Measurements from ENCODE around the gene ITK. TPM values are rescaled to one million over a fixed set of nuclear protein-coding genes. Genes with fewer than 3 reads are reported as not detected.

The ITK gene
- total RNA-seq, 1 donor from 2014 or later: 295 TPM

- intact Hi-C loops (cut with micrococcal nuclease): loop anchor here (2.0 kb wide), 1 partner anchor 15 kb away; no protein-coding TSS in a partner anchor
These were observed 21.2 kb downstream of the ITK start for GRCh38 chr5:157201857-157202256.

DNA sequence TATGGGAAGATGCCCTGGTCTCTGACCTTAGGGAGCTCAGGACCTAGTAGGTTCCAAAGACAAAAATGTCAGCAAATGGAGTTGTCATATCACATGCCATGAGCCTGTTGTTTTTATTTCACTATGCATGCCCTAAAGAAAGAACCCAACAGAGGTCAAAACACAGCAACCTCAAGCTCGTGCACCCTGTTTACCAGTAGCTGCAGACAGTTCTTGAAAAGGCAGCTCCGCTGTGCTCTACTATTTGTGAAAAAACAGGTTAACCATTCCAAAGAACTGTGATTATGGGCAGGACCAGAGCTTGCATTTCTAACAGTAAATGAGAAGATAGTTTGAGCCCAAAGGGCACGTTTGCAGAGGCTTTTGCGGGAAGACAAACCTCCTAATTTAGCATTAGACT, 22.8 kb downstream of the ITK start:
- intact Hi-C loops (cut with micrococcal nuclease): loop anchor here (1.0 to 2.0 kb wide), 2 partner anchors 9 to 13 kb away; no protein-coding TSS in a partner anchor

DNA sequence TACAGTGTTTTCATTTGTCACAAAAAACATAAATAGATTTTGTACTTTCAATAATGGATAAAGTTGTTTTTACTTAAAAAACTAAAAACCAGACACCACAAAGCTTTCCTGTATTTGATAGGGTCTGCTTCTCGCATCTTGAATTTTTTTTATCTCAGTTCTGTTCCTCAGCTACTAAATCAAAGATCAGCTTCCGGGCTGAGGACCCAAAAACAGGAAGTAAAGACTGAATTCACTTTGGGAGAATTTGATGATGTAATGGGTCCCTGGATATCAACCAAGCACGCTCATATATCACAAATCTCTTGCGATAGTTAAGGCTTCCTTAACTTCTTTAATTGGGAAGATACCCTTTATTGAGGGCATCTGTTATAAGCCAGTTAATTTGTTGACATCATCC, 24.1 kb downstream of the ITK start:
- intact Hi-C loops (cut with micrococcal nuclease): no loop called here

- intact Hi-C loops (cut with micrococcal nuclease): no loop called here
These were observed 25.1 kb downstream of the ITK start for GRCh38 chr5:157205708-157206107.

- intact Hi-C loops (cut with micrococcal nuclease): loop anchor here (10.0 kb wide), 1 partner anchor 1596 kb away; no protein-coding TSS in a partner anchor
These were observed 30.0 kb downstream of the ITK start for GRCh38 chr5:157210652-157211051.

- intact Hi-C loops (cut with micrococcal nuclease): loop anchor here (10.0 kb wide), 1 partner anchor 1598 kb away; no protein-coding TSS in a partner anchor
These were observed 31.7 kb downstream of the ITK start for GRCh38 chr5:157212307-157212706.

GRCh38 chr5:157213527-157214243, 33.0 kb downstream of the ITK start:
- intact Hi-C loops (cut with micrococcal nuclease): loop anchor here (1.0 to 10.0 kb wide), 3 partner anchors 9 to 1599 kb away; no protein-coding TSS in a partner anchor

GRCh38 chr5:157214415-157214814, 33.8 kb downstream of the ITK start:
- intact Hi-C loops (cut with micrococcal nuclease): loop anchor here (1.0 to 10.0 kb wide), 3 partner anchors 8 to 1600 kb away; no protein-coding TSS in a partner anchor

DNA sequence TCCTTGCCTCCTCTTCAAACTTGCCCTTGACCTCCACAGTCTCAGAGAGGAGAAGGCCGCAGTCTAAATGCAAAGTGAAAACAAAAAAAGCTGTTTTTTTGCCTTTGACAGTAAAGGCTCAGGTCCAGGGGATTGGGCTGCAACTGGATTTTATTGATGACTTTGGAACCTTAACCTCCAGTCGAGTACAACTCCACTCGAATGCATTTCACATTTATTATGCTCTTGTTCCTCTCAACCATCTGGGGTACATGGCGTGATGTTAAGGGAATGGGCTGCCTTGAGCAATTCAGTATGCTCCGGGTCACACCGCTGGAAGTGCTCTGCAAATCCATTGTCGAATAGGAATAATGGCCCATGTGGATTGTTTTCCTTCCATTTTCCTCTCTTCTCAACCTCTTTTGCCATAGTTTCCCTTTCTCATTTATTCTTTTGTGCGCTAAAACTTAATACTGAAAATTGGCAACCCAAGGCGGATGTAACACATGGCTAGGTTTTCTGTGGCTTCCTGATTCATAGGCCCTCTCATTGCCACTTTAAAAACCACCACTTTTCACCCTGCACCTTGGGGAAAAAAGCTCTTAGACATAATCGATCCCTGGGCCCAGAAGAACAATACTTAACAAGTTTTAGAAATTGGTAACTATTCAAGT, 34.3 kb downstream of the ITK start:
- intact Hi-C loops (cut with micrococcal nuclease): loop anchor here (1.0 to 10.0 kb wide), 8 partner anchors 7 to 1600 kb away; partner anchors contain the start of gene CYFIP2

- intact Hi-C loops (cut with micrococcal nuclease): loop anchor here (1.0 to 10.0 kb wide), 8 partner anchors 13 to 1601 kb away; partner anchors contain the start of gene CYFIP2
These were observed 35.0 kb downstream of the ITK start for GRCh38 chr5:157215514-157216167.

DNA sequence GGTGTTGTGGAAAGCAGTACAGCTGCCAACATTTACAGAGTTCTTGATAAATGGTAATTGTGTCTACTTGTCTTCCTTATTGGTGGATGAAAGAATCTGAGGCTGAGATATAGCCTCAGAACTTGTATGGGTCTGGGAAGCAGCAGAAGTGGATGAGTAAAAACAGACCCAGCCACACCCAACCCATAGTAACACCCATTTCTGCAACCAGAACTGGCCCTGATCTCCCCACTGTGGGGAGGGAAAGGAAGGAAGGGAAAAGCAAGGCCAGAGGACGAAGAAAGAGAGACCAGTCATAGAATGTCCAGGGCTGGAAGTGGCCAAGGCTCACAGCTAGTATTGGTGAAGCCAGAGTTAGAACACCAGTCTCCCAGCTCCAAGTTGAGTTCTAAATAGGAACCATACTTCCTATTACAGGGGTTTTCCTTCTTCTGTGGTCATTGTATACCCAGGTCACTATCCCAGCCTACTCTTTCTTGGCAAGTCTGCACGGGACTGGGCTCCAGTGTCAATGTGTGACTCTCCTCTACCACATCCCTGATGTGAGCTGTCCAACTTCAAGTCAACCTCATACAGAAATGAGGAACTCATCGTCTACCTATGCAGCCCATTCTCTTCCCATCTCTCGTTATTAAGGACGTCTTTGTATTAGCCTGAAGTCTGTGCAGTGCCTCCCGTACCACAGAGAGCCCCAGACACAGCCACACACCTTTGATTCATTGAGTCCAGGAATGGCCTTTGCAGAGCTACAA, 35.9 kb downstream of the ITK start:
- intact Hi-C loops (cut with micrococcal nuclease): loop anchor here (2.0 to 10.0 kb wide), 3 partner anchors 14 to 1602 kb away; no protein-coding TSS in a partner anchor

DNA sequence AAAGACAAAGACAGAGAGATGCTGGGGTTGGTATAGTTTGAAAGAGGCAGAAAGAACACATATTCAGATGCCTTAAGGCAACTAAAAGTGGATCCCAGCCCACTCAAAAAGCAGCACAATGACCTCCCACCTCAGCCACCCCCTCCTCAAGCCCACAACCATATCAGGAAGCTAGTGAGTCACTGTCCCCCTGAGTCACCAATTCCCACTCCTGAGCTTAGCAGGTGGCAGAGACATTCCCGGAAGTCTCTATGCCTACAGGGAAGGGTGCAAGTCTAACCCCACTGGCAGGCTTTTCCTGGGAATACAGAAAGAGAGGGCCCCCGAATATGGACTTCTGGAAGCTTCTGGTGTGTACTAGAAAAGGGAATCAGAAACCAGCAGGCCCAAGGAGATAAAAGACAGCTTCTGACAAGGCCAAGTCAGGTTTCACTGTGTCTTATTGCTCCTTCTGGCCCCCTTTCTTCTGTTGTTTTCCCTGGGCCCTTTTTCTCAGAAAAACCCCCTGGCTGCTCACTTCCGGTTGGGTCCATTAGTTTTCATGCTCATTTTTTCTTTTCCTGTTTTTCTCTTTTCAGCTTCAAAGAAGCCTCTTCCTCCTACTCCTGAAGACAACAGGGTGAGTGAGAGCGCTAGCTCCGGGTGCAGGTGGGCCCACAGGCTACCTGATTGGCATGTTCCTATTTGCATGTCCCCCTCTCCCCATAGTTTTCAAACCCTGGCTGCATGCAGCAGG, 36.8 kb downstream of the ITK start:
- intact Hi-C loops (cut with micrococcal nuclease): loop anchor here (2.0 to 10.0 kb wide), 3 partner anchors 15 to 1603 kb away; no protein-coding TSS in a partner anchor

DNA sequence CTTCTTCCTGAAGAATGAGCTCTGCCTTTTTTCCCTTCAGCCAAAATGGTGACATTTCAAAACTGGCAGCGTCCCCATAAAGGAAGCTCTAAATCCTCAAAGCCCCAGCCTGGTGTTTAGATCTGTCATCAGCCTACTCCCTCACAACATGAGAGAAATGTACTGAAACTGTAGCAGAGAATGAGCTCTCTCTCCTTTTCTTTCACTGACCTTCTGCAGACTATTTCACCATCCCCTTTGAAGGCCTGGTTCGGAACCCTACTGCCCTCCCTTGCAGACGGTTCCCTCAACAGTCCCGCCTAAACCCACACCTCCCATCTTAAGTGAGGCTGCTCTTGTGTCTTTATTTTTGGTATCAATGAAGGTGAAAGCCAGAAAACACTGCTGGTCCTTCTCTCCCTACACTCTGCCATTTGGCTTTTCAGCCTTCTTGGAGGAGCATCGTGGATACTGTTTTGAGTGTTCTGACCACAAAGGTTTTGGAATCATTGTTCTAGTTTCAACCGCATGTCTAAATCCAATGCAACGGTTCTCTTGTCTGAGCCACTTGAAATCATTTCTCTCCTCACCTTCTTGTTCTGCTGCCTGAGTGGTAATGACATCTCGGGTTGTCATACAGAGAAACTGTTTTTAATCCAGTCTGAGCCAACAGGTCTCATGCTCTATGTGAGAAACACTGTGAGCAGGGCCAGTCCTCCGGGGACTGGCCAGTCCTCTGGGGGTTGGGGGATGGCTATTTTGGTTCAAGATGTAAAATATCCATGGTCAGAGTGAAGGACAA, 39.0 kb downstream of the ITK start:
- intact Hi-C loops (cut with micrococcal nuclease): loop anchor here (5.0 to 10.0 kb wide), 2 partner anchors 297 to 1605 kb away; no protein-coding TSS in a partner anchor

GRCh38 chr5:157221959-157222358, 41.3 kb downstream of the ITK start:
- intact Hi-C loops (cut with micrococcal nuclease): loop anchor here (1.0 to 2.0 kb wide), 10 partner anchors 8 to 195 kb away; partner anchors contain the start of genes HAVCR2 and ITK

GRCh38 chr5:157222506-157223230, 42.0 kb downstream of the ITK start:
- intact Hi-C loops (cut with micrococcal nuclease): loop anchor here (1.0 to 2.0 kb wide), 10 partner anchors 8 to 196 kb away; partner anchors contain the start of genes HAVCR2 and ITK

- intact Hi-C loops (cut with micrococcal nuclease): no loop called here
These were observed 45.1 kb downstream of the ITK start for GRCh38 chr5:157225469-157226422.

DNA sequence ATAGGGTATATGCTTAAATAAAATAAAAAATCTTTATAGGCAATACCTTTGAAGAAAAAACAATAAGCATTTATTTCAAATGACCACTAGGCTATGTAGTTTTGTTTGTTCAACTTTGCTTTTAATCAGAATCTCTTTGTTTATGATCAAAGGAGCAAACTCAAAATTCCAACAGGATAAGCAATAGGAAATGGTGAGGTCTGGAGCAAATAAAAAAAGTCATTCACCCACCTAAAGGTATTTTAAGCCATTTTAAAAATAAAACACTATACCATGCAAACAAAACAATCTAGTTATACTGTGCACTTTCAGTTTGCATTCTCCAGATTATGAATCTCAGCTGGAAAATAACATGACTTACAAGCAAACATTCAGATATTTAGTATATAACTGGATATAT, 50.0 kb downstream of the ITK start:
- intact Hi-C loops (cut with micrococcal nuclease): loop anchor here (1.0 kb wide), 1 partner anchor 16 kb away; no protein-coding TSS in a partner anchor
